C4-2B (cell line): ENCODE results near the gene CX3CR1.

Experiments
- H3K27ac ChIP-seq: fragments of 450-650 bp; 2 replicates; pipeline ENCODE4 v1.5.1; 2017
- CTCF ChIP-seq: fragments of 450-650 bp; conservative IDR thresholded peaks from 2 replicates; pipeline ENCODE4 v1.5.1; 2017; ENCODE audit warnings: mild to moderate bottlenecking
- ZFX ChIP-seq: fragments of 450-650 bp; IDR thresholded peaks from 2 replicates; pipeline ENCODE4 v1.6.1; 2017

Gene CX3CR1

GRCh38 chr3:39282057-39282456 is 2.2 kb upstream of the CX3CR1 start:
- TF ChIP-seq ZFX (no peak), CTCF (no peak)
- no peak overlapping the region for H3K27ac ChIP-seq

- H3K27ac ChIP-seq, result no peak overlapping the region
- TF ChIP-seq ZFX, result no peak
- TF ChIP-seq CTCF, result no peak
Measured at GRCh38 chr3:39281533-39281932, 1.7 kb upstream of the CX3CR1 start.

- TF ChIP-seq CTCF, result no peak
- TF ChIP-seq ZFX, result no peak
- no peak overlapping the region for H3K27ac ChIP-seq
Measured at GRCh38 chr3:39280571-39280970, 735 bp upstream of the CX3CR1 start.

GRCh38 chr3:39278616-39278935 is 1.3 kb downstream of the CX3CR1 start:
- no peak overlapping the region for H3K27ac ChIP-seq
- TF ChIP-seq ZFX, result no peak
- TF ChIP-seq CTCF, result no peak

GRCh38 chr3:39277893-39278615 is 1.8 kb downstream of the CX3CR1 start:
- no peak for TF ChIP-seq ZFX
- no peak for TF ChIP-seq CTCF

GRCh38 chr3:39276746-39277145 is 3.1 kb downstream of the CX3CR1 start:
- TF ChIP-seq ZFX, result no peak
- TF ChIP-seq CTCF, result no peak
- H3K27ac ChIP-seq, result no peak overlapping the region

More at GRCh38 chr3:39277893-39278615, 1.8 kb downstream of the CX3CR1 start:
- H3K27ac ChIP-seq, result no peak overlapping the region

GRCh38 chr3:39275963-39276593 is 3.8 kb downstream of the CX3CR1 start:
- H3K27ac ChIP-seq, result no peak overlapping the region
- no peak for TF ChIP-seq ZFX
- TF ChIP-seq CTCF, result no peak
